ENCODE data around the gene CLEC10A.
"Not testable (repeated sequence)": the region's sequence is repeated elsewhere in the genome, so short reads cannot be mapped to it uniquely, and the experiment has no call there.

The CLEC10A gene

GRCh38 chr17:7068268-7068667, 11.8 kb downstream of the CLEC10A start:
- DNase-seq = no peak

GRCh38 chr17:7067198-7067597, 12.9 kb downstream of the CLEC10A start:
- no peak for DNase-seq

GRCh38 chr17:7064261-7064660, 15.8 kb downstream of the CLEC10A start:
- no peak for DNase-seq

GRCh38 chr17:7063518-7064094, 16.4 kb downstream of the CLEC10A start:
- DNase-seq = no peak

- no peak for DNase-seq
Observed at GRCh38 chr17:7060165-7060891, 19.7 kb downstream of the CLEC10A start.

GRCh38 chr17:7058831-7059447, 21.1 kb downstream of the CLEC10A start:
- DNase-seq = no peak

GRCh38 chr17:7056386-7056785, 23.7 kb downstream of the CLEC10A start:
- DNase-seq = no peak

GRCh38 chr17:7050583-7050982, 29.5 kb downstream of the CLEC10A start:
- not testable (repeated sequence) for DNase-seq

- DNase-seq = no peak
Observed at GRCh38 chr17:7048968-7049367, 31.1 kb downstream of the CLEC10A start.

GRCh38 chr17:7047566-7047965, 32.5 kb downstream of the CLEC10A start:
- DNase-seq = no peak

- DNase-seq = peak; percentile 86
Observed at GRCh38 chr17:7046725-7047397, 33.2 kb downstream of the CLEC10A start.

GRCh38 chr17:7046127-7046724, 33.8 kb downstream of the CLEC10A start:
- peak; percentile 33 for DNase-seq

- DNase-seq = peak; percentile 74
Observed at GRCh38 chr17:7045492-7046126, 34.4 kb downstream of the CLEC10A start.

- DNase-seq = no peak
Observed at GRCh38 chr17:7043497-7044198, 36.4 kb downstream of the CLEC10A start, which contains the start of gene SLC16A11. TSS of gene SLC16A11 (minus strand) at chr17:7044092. CDS start at chr17:7043513, 579 bp downstream.

GRCh38 chr17:7043182-7043496, 36.9 kb downstream of the CLEC10A start:
- DNase-seq = no peak

- DNase-seq = peak; percentile 36
Observed at GRCh38 chr17:7042501-7043181, 37.4 kb downstream of the CLEC10A start.

- DNase-seq = no peak
Observed at GRCh38 chr17:7041607-7042500, 38.2 kb downstream of the CLEC10A start.

GRCh38 chr17:7039832-7040231, 40.2 kb downstream of the CLEC10A start:
- DNase-seq = no peak

GRCh38 chr17:7038025-7038862, 41.8 kb downstream of the CLEC10A start:
- no peak for DNase-seq

All from central memory CD4-positive, alpha-beta T cell (primary cell).